ENCODE results near the gene DEPDC4.
"Not testable (repeated sequence)": the region's sequence is repeated elsewhere in the genome, so short reads cannot be mapped to it uniquely, and the experiment has no call there.

The DEPDC4 gene

GRCh38 chr12:100284556-100284955, 17.7 kb upstream of the DEPDC4 start:
- H3K9me3 ChIP-seq (ENCODE audit: control insufficient read depth in 1 of 2, low read length in 2 of 2); H3K36me3 ChIP-seq (ENCODE audit: control insufficient read depth in 1 of 2, insufficient read depth in 2 of 2, low read length in 2 of 2); H3K4me3 ChIP-seq (ENCODE audit: low read depth in 1 of 2, low read length in 2 of 2); H3K4me1 ChIP-seq (ENCODE audit: control insufficient read depth in 1 of 2, insufficient read depth in 2 of 2, low read length in 2 of 2); H3K27me3 ChIP-seq (ENCODE audit: low read depth, low read length); H3K27ac ChIP-seq (ENCODE audit: low read length): not testable (repeated sequence)

DNA sequence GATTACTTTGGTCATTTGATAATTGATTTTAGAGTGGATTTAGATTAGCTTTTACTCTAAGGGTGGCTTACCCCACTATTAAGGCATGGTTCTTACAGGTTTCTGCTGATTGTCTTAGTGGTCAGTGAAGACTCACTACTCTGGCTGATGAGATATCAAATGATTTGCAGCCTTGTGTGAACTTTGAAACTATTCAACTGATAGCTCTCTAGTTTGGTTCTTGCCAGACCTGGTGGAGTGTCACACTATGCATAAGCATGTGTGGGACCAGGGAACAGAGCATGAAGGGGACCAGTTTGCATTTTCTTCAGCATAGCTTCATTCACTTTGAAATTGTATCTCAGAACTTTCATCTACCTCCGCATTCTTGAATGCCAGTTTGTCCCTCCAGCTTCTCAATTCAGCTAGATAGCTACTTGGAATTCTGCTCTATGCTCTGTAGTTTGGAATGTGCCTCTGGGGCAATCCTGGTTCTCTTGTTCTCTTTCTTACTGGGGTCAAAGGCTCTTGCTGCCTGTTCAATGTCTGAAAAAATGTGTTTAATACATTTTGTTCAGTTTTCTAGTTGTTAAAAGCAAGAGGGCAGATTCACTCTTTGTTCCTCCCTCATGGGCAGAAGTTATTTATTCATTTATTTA, 12.8 kb upstream of the DEPDC4 start:
- H3K4me3 ChIP-seq (ENCODE audit: low read depth in 1 of 2, low read length in 2 of 2): no peak overlapping the region
- no peaks in the 10 kb centered on the region for H3K27me3 ChIP-seq (ENCODE audit: low read depth, low read length)
- peaks cover 8 to 10% of the 10 kb centered on the region in 2 donors for H3K36me3 ChIP-seq (ENCODE audit: control insufficient read depth in 1 of 2, insufficient read depth in 2 of 2, low read length in 2 of 2)
- H3K4me1 ChIP-seq (ENCODE audit: control insufficient read depth in 1 of 2, insufficient read depth in 2 of 2, low read length in 2 of 2): peaks cover 0 to under 1% of the 10 kb centered on the region in 2 donors
- no peaks in the 10 kb centered on the region for H3K9me3 ChIP-seq (ENCODE audit: control insufficient read depth in 1 of 2, low read length in 2 of 2)
- no peak overlapping the region for H3K27ac ChIP-seq (ENCODE audit: low read length)

DNA sequence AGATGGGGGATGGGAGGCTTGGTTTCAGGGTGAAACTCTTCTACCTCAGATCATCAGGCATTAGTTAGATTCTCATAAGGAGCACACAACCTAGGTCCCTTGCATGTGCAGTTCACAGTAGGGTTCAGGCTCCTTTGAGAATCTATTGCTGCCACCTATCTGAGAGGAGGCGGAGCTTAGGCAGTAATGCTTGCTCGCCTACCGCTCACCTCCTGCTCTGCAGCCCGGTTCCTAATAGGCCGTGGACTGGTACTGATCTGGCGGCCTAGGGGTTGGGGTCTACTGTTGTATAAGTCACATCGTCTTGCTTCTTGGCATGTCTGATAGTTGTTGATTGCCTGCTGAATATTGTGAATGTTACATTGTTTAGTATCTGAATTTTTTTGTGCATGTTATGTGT, 12.3 kb upstream of the DEPDC4 start:
- no peak overlapping the region for H3K4me3 ChIP-seq (ENCODE audit: low read depth in 1 of 2, low read length in 2 of 2)
- H3K9me3 ChIP-seq (ENCODE audit: control insufficient read depth in 1 of 2, low read length in 2 of 2): no peaks in the 10 kb centered on the region
- no peaks in the 10 kb centered on the region for H3K27me3 ChIP-seq (ENCODE audit: low read depth, low read length)
- peaks cover 7 to 10% of the 10 kb centered on the region in 2 donors for H3K36me3 ChIP-seq (ENCODE audit: control insufficient read depth in 1 of 2, insufficient read depth in 2 of 2, low read length in 2 of 2)
- peaks cover 0 to 6% of the 10 kb centered on the region in 2 donors for H3K4me1 ChIP-seq (ENCODE audit: control insufficient read depth in 1 of 2, insufficient read depth in 2 of 2, low read length in 2 of 2)
- H3K27ac ChIP-seq (ENCODE audit: low read length): no peak overlapping the region

DNA sequence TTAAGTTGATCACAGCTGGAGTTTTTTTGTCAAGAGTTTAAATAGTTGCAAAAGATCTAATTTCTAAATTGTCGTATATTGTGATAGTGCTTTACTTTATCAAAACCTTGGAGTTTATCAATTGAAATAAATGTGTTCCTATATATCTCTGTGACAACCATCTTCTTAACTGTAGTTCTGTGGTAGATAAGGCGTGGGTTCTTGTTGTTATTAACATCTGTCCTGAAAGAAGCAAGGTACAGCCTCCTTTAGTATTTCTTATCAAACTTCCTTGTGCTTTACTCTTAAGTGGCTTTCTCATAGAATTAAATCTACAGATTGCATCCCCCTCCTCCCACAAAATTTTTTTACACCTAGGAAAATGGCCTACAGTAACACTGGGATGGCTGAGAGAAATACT, 7.4 kb upstream of the DEPDC4 start:
- Histone ChIP-seq H3K27me3 (ENCODE audit: low read depth, low read length) (no peaks in the 10 kb centered on the region), H3K36me3 (ENCODE audit: control insufficient read depth in 1 of 2, insufficient read depth in 2 of 2, low read length in 2 of 2) (peaks cover 0 to 4% of the 10 kb centered on the region in 2 donors), H3K4me1 (ENCODE audit: control insufficient read depth in 1 of 2, insufficient read depth in 2 of 2, low read length in 2 of 2) (peaks cover 7 to 23% of the 10 kb centered on the region in 2 donors), H3K27ac (ENCODE audit: low read length) (no peak overlapping the region), H3K9me3 (ENCODE audit: control insufficient read depth in 1 of 2, low read length in 2 of 2) (no peaks in the 10 kb centered on the region), H3K4me3 (ENCODE audit: low read depth in 1 of 2, low read length in 2 of 2) (no peak overlapping the region)

GRCh38 chr12:100273782-100274181, 6.9 kb upstream of the DEPDC4 start:
- no peak overlapping the region for H3K4me3 ChIP-seq (ENCODE audit: low read depth in 1 of 2, low read length in 2 of 2)
- no peaks in the 10 kb centered on the region for H3K27me3 ChIP-seq (ENCODE audit: low read depth, low read length)
- H3K36me3 ChIP-seq (ENCODE audit: control insufficient read depth in 1 of 2, insufficient read depth in 2 of 2, low read length in 2 of 2): peaks cover 0 to 4% of the 10 kb centered on the region in 2 donors
- no peaks in the 10 kb centered on the region for H3K9me3 ChIP-seq (ENCODE audit: control insufficient read depth in 1 of 2, low read length in 2 of 2)
- H3K27ac ChIP-seq (ENCODE audit: low read length): no peak overlapping the region
- peaks cover 7 to 28% of the 10 kb centered on the region in 2 donors for H3K4me1 ChIP-seq (ENCODE audit: control insufficient read depth in 1 of 2, insufficient read depth in 2 of 2, low read length in 2 of 2)

DNA sequence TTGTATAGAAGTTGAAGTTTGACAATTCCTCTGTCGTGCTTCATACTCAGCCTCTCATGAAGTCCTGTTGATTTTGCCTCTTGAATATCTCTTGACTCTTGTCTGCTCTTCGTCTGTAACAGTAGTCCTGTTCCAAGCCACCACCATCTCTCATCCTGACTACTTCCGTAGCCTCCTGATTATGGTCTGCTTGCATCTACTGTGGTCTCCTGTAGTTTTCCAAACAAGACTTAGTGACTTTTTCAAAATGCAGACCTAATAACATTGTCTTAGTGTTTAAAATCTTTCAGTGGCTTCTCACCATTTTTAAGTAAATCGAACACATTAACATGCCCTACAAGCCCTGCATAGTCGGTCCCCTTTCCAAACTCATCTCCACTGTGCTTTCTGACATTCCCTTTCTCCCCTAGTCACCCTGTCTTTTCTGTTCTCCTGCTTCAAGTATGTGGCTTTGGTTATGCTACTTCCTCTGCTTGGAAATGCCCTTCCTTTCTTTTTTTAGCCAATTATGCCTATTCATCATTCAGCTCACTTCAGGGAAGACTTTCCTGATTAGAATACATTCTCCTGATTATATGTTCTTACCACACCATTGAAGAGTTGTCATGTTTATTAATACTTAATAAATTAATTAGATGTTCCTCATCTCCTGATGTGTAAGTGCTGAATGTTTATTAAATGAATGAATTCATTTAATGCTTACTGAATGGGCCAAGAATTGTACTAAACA, 2.1 kb upstream of the DEPDC4 start:
- Histone ChIP-seq H3K4me3 (ENCODE audit: low read depth in 1 of 2, low read length in 2 of 2) (peak overlapping the region; percentile 84 to 85), H3K27ac (ENCODE audit: low read length) (no peak overlapping the region), H3K36me3 (ENCODE audit: control insufficient read depth in 1 of 2, insufficient read depth in 2 of 2, low read length in 2 of 2) (no peaks in the 10 kb centered on the region), H3K9me3 (ENCODE audit: control insufficient read depth in 1 of 2, low read length in 2 of 2) (no peaks in the 10 kb centered on the region), H3K27me3 (ENCODE audit: low read depth, low read length) (no peaks in the 10 kb centered on the region), H3K4me1 (ENCODE audit: control insufficient read depth in 1 of 2, insufficient read depth in 2 of 2, low read length in 2 of 2) (peaks cover 0 to 39% of the 10 kb centered on the region in 2 donors)

GRCh38 chr12:100267603-100268281, 863 bp upstream of the DEPDC4 start:
- no peaks in the 10 kb centered on the region for H3K27me3 ChIP-seq (ENCODE audit: low read depth, low read length)
- peak overlapping the region; percentile 84 to 85 for H3K4me3 ChIP-seq (ENCODE audit: low read depth in 1 of 2, low read length in 2 of 2)
- peaks cover 0 to 39% of the 10 kb centered on the region in 2 donors for H3K4me1 ChIP-seq (ENCODE audit: control insufficient read depth in 1 of 2, insufficient read depth in 2 of 2, low read length in 2 of 2)
- H3K9me3 ChIP-seq (ENCODE audit: control insufficient read depth in 1 of 2, low read length in 2 of 2): no peaks in the 10 kb centered on the region
- H3K36me3 ChIP-seq (ENCODE audit: control insufficient read depth in 1 of 2, insufficient read depth in 2 of 2, low read length in 2 of 2): no peaks in the 10 kb centered on the region
- peak overlapping the region; percentile 91 for H3K27ac ChIP-seq (ENCODE audit: low read length)

DNA sequence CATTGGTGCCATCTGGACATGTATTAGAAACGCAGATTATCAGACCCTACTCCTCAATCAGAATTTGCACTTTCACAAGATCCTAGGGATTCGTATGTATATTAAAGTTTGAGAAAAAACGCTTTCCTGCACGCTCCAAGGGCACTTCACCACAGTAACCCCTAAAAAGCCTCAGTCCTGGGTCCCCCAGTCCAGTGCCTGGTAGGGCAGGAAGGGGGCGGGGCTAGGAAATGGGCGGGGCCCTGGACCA, 369 bp downstream of the DEPDC4 start:
- H3K4me3 ChIP-seq (ENCODE audit: low read depth in 1 of 2, low read length in 2 of 2): peak overlapping the region; percentile 84 to 85
- peaks cover under 1 to 32% of the 10 kb centered on the region in 2 donors for H3K4me1 ChIP-seq (ENCODE audit: control insufficient read depth in 1 of 2, insufficient read depth in 2 of 2, low read length in 2 of 2)
- no peaks in the 10 kb centered on the region for H3K36me3 ChIP-seq (ENCODE audit: control insufficient read depth in 1 of 2, insufficient read depth in 2 of 2, low read length in 2 of 2)
- H3K27me3 ChIP-seq (ENCODE audit: low read depth, low read length): no peaks in the 10 kb centered on the region
- H3K27ac ChIP-seq (ENCODE audit: low read length): peak overlapping the region; percentile 91
- H3K9me3 ChIP-seq (ENCODE audit: control insufficient read depth in 1 of 2, low read length in 2 of 2): no peaks in the 10 kb centered on the region

GRCh38 chr12:100265732-100266584, 921 bp downstream of the DEPDC4 start:
- Histone ChIP-seq H3K4me3 (ENCODE audit: low read depth in 1 of 2, low read length in 2 of 2) (peak overlapping the region; percentile 84 to 85), H3K36me3 (ENCODE audit: control insufficient read depth in 1 of 2, insufficient read depth in 2 of 2, low read length in 2 of 2) (no peaks in the 10 kb centered on the region), H3K4me1 (ENCODE audit: control insufficient read depth in 1 of 2, insufficient read depth in 2 of 2, low read length in 2 of 2) (peaks cover 3 to 28% of the 10 kb centered on the region in 2 donors), H3K27ac (ENCODE audit: low read length) (peak overlapping the region; percentile 91), H3K9me3 (ENCODE audit: control insufficient read depth in 1 of 2, low read length in 2 of 2) (no peaks in the 10 kb centered on the region), H3K27me3 (ENCODE audit: low read depth, low read length) (no peaks in the 10 kb centered on the region)

- H3K27me3 ChIP-seq (ENCODE audit: low read depth, low read length); H3K27ac ChIP-seq (ENCODE audit: low read length); H3K9me3 ChIP-seq (ENCODE audit: control insufficient read depth in 1 of 2, low read length in 2 of 2); H3K36me3 ChIP-seq (ENCODE audit: control insufficient read depth in 1 of 2, insufficient read depth in 2 of 2, low read length in 2 of 2); H3K4me3 ChIP-seq (ENCODE audit: low read depth in 1 of 2, low read length in 2 of 2): not testable (repeated sequence)
- H3K4me1 ChIP-seq (ENCODE audit: control insufficient read depth in 1 of 2, insufficient read depth in 2 of 2, low read length in 2 of 2): peaks cover 3 to 23% of the 10 kb centered on the region in 2 donors
Observed at GRCh38 chr12:100265107-100265506, 1.8 kb downstream of the DEPDC4 start.

GRCh38 chr12:100263131-100263530, 3.7 kb downstream of the DEPDC4 start:
- Histone ChIP-seq H3K36me3 (ENCODE audit: control insufficient read depth in 1 of 2, insufficient read depth in 2 of 2, low read length in 2 of 2) (no peaks in the 10 kb centered on the region), H3K27me3 (ENCODE audit: low read depth, low read length) (no peaks in the 10 kb centered on the region), H3K27ac (ENCODE audit: low read length) (no peak overlapping the region), H3K4me1 (ENCODE audit: control insufficient read depth in 1 of 2, insufficient read depth in 2 of 2, low read length in 2 of 2) (peaks cover 3 to 5% of the 10 kb centered on the region in 2 donors), H3K4me3 (ENCODE audit: low read depth in 1 of 2, low read length in 2 of 2) (no peak overlapping the region), H3K9me3 (ENCODE audit: control insufficient read depth in 1 of 2, low read length in 2 of 2) (no peaks in the 10 kb centered on the region)
